RWPE2 (cell line): ENCODE data around the gene NSMCE1.
"Not testable (repeated sequence)": the region's sequence is repeated elsewhere in the genome, so short reads cannot be mapped to it uniquely, and the experiment has no call there.

Experiments used
- ATAC-seq: fragments of 200-7000 bp; cut with Tn5 transposase; 3 replicates; pipeline ENCODE4 v1.9.1; 2021; ENCODE audit warnings: low read depth
- DNase-seq: peaks from one replicate; pipeline ENCODE4 v3.0.0-alpha.2; 2020; ENCODE audit warnings: low spot score
- H3K27ac ChIP-seq: fragments of 450-650 bp; 2 replicates; pipeline ENCODE4 v1.5.1; 2017; ENCODE audit warnings: mild to moderate bottlenecking; ENCODE audit not compliant: poor library complexity, severe bottlenecking
- H3K27me3 ChIP-seq: fragments of 250-450 bp; sonication (Bioruptor Pico); 2 replicates; pipeline ENCODE4 v1.5.1; 2021; ENCODE audit warnings: mild to moderate bottlenecking, moderate library complexity; ENCODE audit not compliant: insufficient read depth, poor library complexity, severe bottlenecking
- H3K36me3 ChIP-seq: fragments of 250-450 bp; sonication (Bioruptor Pico); 2 replicates; pipeline ENCODE4 v1.5.1; 2020; ENCODE audit warnings: low read depth, mild to moderate bottlenecking, moderate library complexity
- H3K4me1 ChIP-seq: fragments of 250-450 bp; sonication (Bioruptor Pico); 2 replicates; pipeline ENCODE4 v1.5.1; 2021; ENCODE audit warnings: mild to moderate bottlenecking, moderate library complexity; ENCODE audit not compliant: insufficient read depth, poor library complexity, severe bottlenecking
- H3K4me3 ChIP-seq: fragments of 250-450 bp; sonication (Bioruptor Pico); 2 replicates; pipeline ENCODE4 v1.5.1; 2021; ENCODE audit warnings: mild to moderate bottlenecking, moderate library complexity; ENCODE audit not compliant: severe bottlenecking
- H3K9me3 ChIP-seq: fragments of 250-450 bp; sonication (Bioruptor Pico); 2 replicates; pipeline ENCODE4 v1.5.1; 2021; ENCODE audit warnings: mild to moderate bottlenecking, moderate library complexity; ENCODE audit not compliant: severe bottlenecking
- CTCF ChIP-seq: fragments of 450-650 bp; IDR thresholded peaks from one replicate; pipeline ENCODE4 v1.5.1; 2017; ENCODE audit warnings: mild to moderate bottlenecking, moderate library complexity; ENCODE audit not compliant: poor library complexity, severe bottlenecking

NSMCE1 gene

DNA sequence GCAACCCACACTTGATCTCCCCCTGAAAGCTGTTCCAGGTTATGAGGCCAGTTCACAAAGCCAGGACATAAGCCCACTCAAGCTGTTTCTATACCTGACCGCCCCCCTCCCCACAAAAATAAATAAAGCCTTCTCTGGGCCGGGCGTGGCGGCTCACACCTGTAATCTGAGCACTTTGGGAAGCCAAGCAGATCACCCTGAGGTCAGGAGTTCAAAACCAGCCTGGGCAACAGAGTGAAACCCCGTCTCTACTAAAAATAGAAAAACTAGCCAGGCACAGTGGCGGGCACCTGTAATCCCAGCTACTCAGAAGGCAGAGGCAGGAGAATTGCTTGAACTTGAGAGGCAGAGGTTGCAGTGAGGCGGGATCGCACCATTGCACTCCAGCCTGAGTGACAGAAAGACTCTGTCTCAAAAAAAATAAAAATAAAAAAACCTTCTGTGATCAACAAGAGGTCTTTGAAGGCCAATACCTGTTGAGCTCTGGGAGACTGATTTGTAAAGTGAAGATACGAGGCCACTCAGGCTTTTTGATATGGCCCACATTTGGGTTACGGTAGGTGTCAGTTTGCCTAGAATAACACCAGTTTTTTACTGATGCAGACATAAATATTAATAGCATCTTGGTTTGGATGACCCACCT is 63.0 kb downstream of the NSMCE1 start:
- ATAC-seq, result no peak

GRCh38 chr16:27204312-27204915 is 64.2 kb downstream of the NSMCE1 start:
- ATAC-seq (no peak), DNase-seq (no peak)
- H3K27ac ChIP-seq, result peak overlapping the region; percentile 63
- no peaks in the 10 kb centered on the region for H3K27me3 ChIP-seq
- no peak for TF ChIP-seq CTCF
- no peaks in the 10 kb centered on the region for H3K4me1 ChIP-seq
- no peaks in the 10 kb centered on the region for H3K36me3 ChIP-seq
- no peaks in the 10 kb centered on the region for H3K9me3 ChIP-seq
- H3K4me3 ChIP-seq, result peak overlapping the region; percentile 65

More for the DNA sequence above, 63.0 kb downstream of the NSMCE1 start:
- Histone ChIP-seq H3K9me3 (no peaks in the 10 kb centered on the region), H3K36me3 (no peaks in the 10 kb centered on the region), H3K27me3 (no peaks in the 10 kb centered on the region), H3K4me3 (no peak overlapping the region), H3K4me1 (no peaks in the 10 kb centered on the region), H3K27ac (no peak overlapping the region)
- no peak for TF ChIP-seq CTCF
- DNase-seq, result no peak

DNA sequence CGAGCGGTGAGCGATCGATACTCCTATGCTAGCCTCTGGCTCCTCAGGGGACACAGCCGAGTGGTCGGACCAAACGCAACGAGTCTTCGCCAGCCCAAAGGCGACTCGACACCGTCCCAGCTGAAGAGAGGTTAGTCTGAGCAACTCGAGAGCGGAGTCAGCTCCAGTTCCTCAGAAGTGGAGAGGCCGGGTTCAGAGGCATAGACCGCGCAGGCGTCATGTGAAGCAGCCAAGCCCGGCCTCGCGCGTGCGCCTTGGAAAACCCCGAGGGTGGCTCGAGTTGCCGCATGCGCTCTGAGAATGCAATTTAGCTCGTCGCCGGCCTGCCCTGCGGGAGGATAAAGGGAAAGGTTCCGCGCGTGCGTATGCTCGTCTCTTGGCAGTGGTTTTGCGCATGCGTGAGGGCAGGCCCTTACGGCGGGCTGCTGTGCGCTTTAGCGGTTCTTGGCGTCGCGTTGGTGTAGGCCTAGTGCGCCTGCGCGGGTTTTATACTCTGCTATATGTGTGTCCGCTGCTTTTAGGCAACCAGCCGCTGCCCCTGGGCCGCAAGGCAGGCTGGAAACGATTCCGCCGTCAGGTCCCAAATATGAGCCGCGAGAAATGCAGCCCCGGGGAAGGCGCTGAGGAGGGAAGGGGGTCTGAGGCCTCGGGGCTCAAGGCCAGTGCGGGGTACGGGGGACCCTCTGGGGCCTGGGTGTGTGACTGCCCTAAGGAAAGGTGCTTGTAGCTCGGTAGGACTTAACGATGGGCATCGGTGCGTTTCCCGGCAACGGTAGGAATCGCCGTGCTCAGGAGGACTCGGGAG is 64.9 kb downstream of the NSMCE1 start, which contains the start of gene KDM8:
Gene KDM8, plus strand, starts transcription at position 20 of the 805 bp plus-strand sequence. CDS start 6,598 bp downstream, outside the sequence.
- H3K9me3 ChIP-seq, result no peaks in the 10 kb centered on the region
- no peaks in the 10 kb centered on the region for H3K4me1 ChIP-seq
- no peaks in the 10 kb centered on the region for H3K27me3 ChIP-seq
- DNase-seq (peak; percentile 99), ATAC-seq (peak; percentile 91)
- peak within 1 kb of the TSS; percentile 65 for H3K4me3 ChIP-seq
- no peaks in the 10 kb centered on the region for H3K36me3 ChIP-seq
- TF ChIP-seq CTCF, result no peak
- H3K27ac ChIP-seq, result peak within 1 kb of the TSS; percentile 63

GRCh38 chr16:27202923-27203506 is 65.6 kb downstream of the NSMCE1 start:
- Histone ChIP-seq H3K4me1 (no peaks in the 10 kb centered on the region), H3K9me3 (no peaks in the 10 kb centered on the region), H3K27me3 (no peaks in the 10 kb centered on the region), H3K27ac (peak overlapping the region; percentile 63), H3K36me3 (no peaks in the 10 kb centered on the region), H3K4me3 (peak overlapping the region; percentile 65)
- ATAC-seq, result peak; percentile 68; the same call in 2 of the 3 replicates
- TF ChIP-seq CTCF, result no peak
- peak; percentile 89 for DNase-seq

- not testable (repeated sequence) for H3K9me3 ChIP-seq, H3K27ac ChIP-seq, ATAC-seq, H3K4me3 ChIP-seq, DNase-seq, H3K4me1 ChIP-seq, H3K36me3 ChIP-seq, H3K27me3 ChIP-seq
Measured at GRCh38 chr16:27200914-27201313, 67.7 kb downstream of the NSMCE1 start.
